ENCODE results near the gene WWP2.

- TF ChIP-seq CTCF (conservative IDR thresholded peaks at IDR 0.05) (no peak), EZH2 (IDR thresholded peaks at IDR 0.05; ENCODE audit: low read depth) (no peak)
Measured at GRCh38 chr16:69936252-69936651, 174.1 kb downstream of the WWP2 start.
